SK-N-SH (cell line): ENCODE measurements around the gene SFMBT2. TPM values are rescaled to one million over a fixed set of nuclear protein-coding genes. Genes with fewer than 3 reads are reported as not detected.

Source experiments
- CTCF ChIA-PET: fragments of 300-600, 350-600 bp; formaldehyde crosslinking; extraction: SDS; loops from one replicate; lab custom pipeline; 2021; lab: Yijun Ruan, JAX
- POLR2A ChIA-PET: fragments of 350-600 bp; sonication (Branson Sonifier 250); formaldehyde crosslinking; extraction: SDS; loops from one replicate; lab custom pipeline; 2020; ENCODE audit warnings: antibody characterized with exemption, inconsistent platforms; lab: Yijun Ruan, JAX
- DNase-seq: peaks from one replicate; pipeline ENCODE4 v3.0.0; 2012
- H2AFZ ChIP-seq: fragments of 200-600 bp; sonication (generic); 2 replicates; pipeline ENCODE4 v1.8.1; 2016; ENCODE audit warnings: antibody characterized with exemption, mild to moderate bottlenecking, low read depth
- H3F3A ChIP-seq: fragments of 200-600 bp; sonication (generic); replicated peaks from 2 replicates; pipeline ENCODE3; 2016; ENCODE audit warnings: antibody characterized with exemption, mild to moderate bottlenecking; ENCODE audit not compliant: insufficient read depth
- H3K27ac ChIP-seq, 2 experiments: fragments of 200-500 bp in 1 of 2; fragments of 200-600 bp in 1 of 2; sonication (Bioruptor generic) in 1 of 2; sonication (generic), shearing (Covaris generic) in 1 of 2; 2 replicates each; pipeline versions ENCODE4 v1.5.1 to v1.6.1; 2014 to 2016; ENCODE audit warnings: low read depth in 2 of 2, inconsistent platforms in 1 of 2, low read length in 1 of 2, mild to moderate bottlenecking in 1 of 2, mixed read lengths in 1 of 2
- H3K27me3 ChIP-seq: fragments of 200-600 bp; sonication (generic), shearing (Covaris generic); 2 replicates; pipeline ENCODE4 v1.6.1; 2016; ENCODE audit warnings: mixed run types; ENCODE audit not compliant: insufficient read depth
- H3K36me3 ChIP-seq, 2 experiments: fragments of 200-500 bp in 1 of 2; fragments of 200-600 bp in 1 of 2; sonication (Bioruptor generic) in 1 of 2; sonication (generic) in 1 of 2; replicated peaks in 1 of 2; 2 replicates each; pipeline versions ENCODE3 to v1.5.1; 2014 to 2016; ENCODE audit warnings: low read length in 1 of 2, mild to moderate bottlenecking in 1 of 2; ENCODE audit not compliant: insufficient read depth in 2 of 2, control insufficient read depth in 1 of 2
- H3K4me1 ChIP-seq, 2 experiments: fragments of 200-500 bp in 1 of 2; fragments of 200-600 bp in 1 of 2; sonication (Bioruptor generic) in 1 of 2; sonication (generic), shearing (Covaris generic) in 1 of 2; 2 replicates each; pipeline versions ENCODE4 v1.5.1 to v1.6.1; 2014 to 2016; ENCODE audit warnings: low read depth in 1 of 2, low read length in 1 of 2, mixed run types in 1 of 2; ENCODE audit not compliant: insufficient read depth in 2 of 2, control insufficient read depth in 1 of 2
- H3K4me2 ChIP-seq: fragments of 200-600 bp; sonication (generic), shearing (Covaris generic); 2 replicates; pipeline ENCODE4 v1.6.1; 2017; ENCODE audit warnings: mixed run types
- H3K4me3 ChIP-seq, 2 experiments: fragments of 200-500 bp in 1 of 2; fragments of 200-600 bp in 1 of 2; sonication (Bioruptor generic) in 1 of 2; sonication (generic), shearing (Covaris generic) in 1 of 2; 2 replicates each; pipeline versions ENCODE4 v1.5.1 to v1.8.1; 2014 to 2016; ENCODE audit warnings: low read depth in 2 of 2, inconsistent platforms in 1 of 2, low read length in 1 of 2, mild to moderate bottlenecking in 1 of 2, mixed read lengths in 1 of 2, moderate library complexity in 1 of 2
- H3K79me2 ChIP-seq: fragments of 200-600 bp; sonication (generic); 2 replicates; pipeline ENCODE4 v1.8.1; 2017; ENCODE audit warnings: mild to moderate bottlenecking; ENCODE audit not compliant: insufficient read depth
- H3K9ac ChIP-seq: fragments of 200-600 bp; sonication (generic); 2 replicates; pipeline ENCODE4 v1.6.1; 2017; ENCODE audit warnings: mixed run types
- H3K9me2 ChIP-seq: fragments of 200-600 bp; sonication (generic); 2 replicates; pipeline ENCODE4 v1.6.1; 2017; ENCODE audit warnings: mixed run types
- H3K9me3 ChIP-seq: fragments of 200-600 bp; sonication (generic); 2 replicates; pipeline ENCODE4 v1.6.1; 2017; ENCODE audit warnings: mixed run types, mild to moderate bottlenecking, moderate library complexity
- H4K20me1 ChIP-seq: fragments of 200-600 bp; sonication (generic); 2 replicates; pipeline ENCODE4 v1.6.1; 2017; ENCODE audit warnings: mild to moderate bottlenecking, mixed run types; ENCODE audit not compliant: insufficient read depth
- CHD2 ChIP-seq: fragments of 150-350 bp; IDR thresholded peaks from 2 replicates; pipeline ENCODE4 v1.6.1; 2018; ENCODE audit warnings: low read length; ENCODE audit not compliant: partially characterized antibody
- ELF1 ChIP-seq: IDR thresholded peaks from 2 replicates; pipeline ENCODE4 v1.4.0; 2012
- EP300 ChIP-seq, 2 experiments: IDR thresholded peaks; 2 replicates each; pipeline versions ENCODE4 v1.4.0 to v1.6.1; 2012; ENCODE audit warnings: borderline replicate concordance in 1 of 2, low read depth in 1 of 2, low read length in 1 of 2
- EZH2phosphoT487 ChIP-seq: fragments of 200-600 bp; sonication (generic); IDR thresholded peaks from 2 replicates; pipeline ENCODE4 v1.6.1; 2017; ENCODE audit warnings: low read depth, mixed run types, mild to moderate bottlenecking, antibody characterized with exemption, moderate library complexity, borderline replicate concordance
- GABPA ChIP-seq: IDR thresholded peaks from 2 replicates; pipeline ENCODE4 v1.4.0; 2012; ENCODE audit warnings: low read depth, mild to moderate bottlenecking
- GATA2 ChIP-seq: sonication (generic); formaldehyde crosslinking; IDR thresholded peaks from 2 replicates; pipeline ENCODE4 v1.5.0; 2020; ENCODE audit warnings: mild to moderate bottlenecking, missing genetic modification reagents
- JUND ChIP-seq: IDR thresholded peaks from 2 replicates; pipeline ENCODE4 v1.4.0; 2012
- MXI1 ChIP-seq: IDR thresholded peaks from 2 replicates; pipeline ENCODE4 v1.6.1; 2012; ENCODE audit warnings: mild to moderate bottlenecking, low read depth, low read length, improper control_type of control experiment
- NFIC ChIP-seq: IDR thresholded peaks from 2 replicates; pipeline ENCODE4 v1.4.0; 2012; ENCODE audit warnings: borderline replicate concordance
- NRF1 ChIP-seq: IDR thresholded peaks from 2 replicates; pipeline ENCODE4 v1.6.1; 2012; ENCODE audit warnings: low read depth, mild to moderate bottlenecking, low read length
- RCOR1 ChIP-seq: fragments of 150-350 bp; IDR thresholded peaks from 2 replicates; pipeline ENCODE4 v1.6.1; 2017; ENCODE audit warnings: antibody characterized with exemption, low read length
- RXRA ChIP-seq: IDR thresholded peaks from 2 replicates; pipeline ENCODE4 v1.4.0; 2012; ENCODE audit warnings: low read depth, mild to moderate bottlenecking, borderline replicate concordance
- SIN3A ChIP-seq: IDR thresholded peaks from 2 replicates; pipeline ENCODE4 v1.6.1; 2012; ENCODE audit warnings: low read depth, mild to moderate bottlenecking, low read length, moderate library complexity, borderline replicate concordance
- TAF1 ChIP-seq: IDR thresholded peaks from 2 replicates; pipeline ENCODE4 v1.6.1; 2012; ENCODE audit warnings: low read depth, mild to moderate bottlenecking, low read length, moderate library complexity, borderline replicate concordance
- TCF12 ChIP-seq: IDR thresholded peaks from 2 replicates; pipeline ENCODE4 v1.4.0; 2012
- YY1 ChIP-seq: IDR thresholded peaks from 2 replicates; pipeline ENCODE4 v1.4.0; 2012; ENCODE audit warnings: low read depth, mild to moderate bottlenecking
- WGBS: methylation state at CpG from one replicate; pipeline ENCODE4 v1.1.6; 2017; ENCODE audit warnings: low lambda C conversion rate; 5-methylcytosine and 5-hydroxymethylcytosine counted together
- polyA plus RNA-seq, 3 experiments: library from polyadenylated mRNA; depleted of rRNA; stranded (reverse); fragments of >200 nt; gene quantifications; 2 replicates each; pipeline ENCODE4 v1.2.3, GENCODE V29; 2012
- TF ChIP-seq, protein P1 (sequence below): fragments of 150-350 bp; IDR thresholded peaks from 2 replicates; pipeline ENCODE4 v1.6.1; 2016; ENCODE audit warnings: mild to moderate bottlenecking, low read depth, low read length
- TF ChIP-seq, protein P2 (sequence below): IDR thresholded peaks from 2 replicates; pipeline ENCODE4 v1.4.0; 2012; ENCODE audit warnings: low read depth, borderline replicate concordance
- TF ChIP-seq, protein P3 (sequence below): IDR thresholded peaks from 2 replicates; pipeline ENCODE4 v1.4.0; 2012; ENCODE audit warnings: low read depth, borderline replicate concordance

SFMBT2 gene
- polyA plus RNA-seq, 1 of the 3 experiments (the other 2 are of a cell fraction): 0.20 TPM

DNA sequence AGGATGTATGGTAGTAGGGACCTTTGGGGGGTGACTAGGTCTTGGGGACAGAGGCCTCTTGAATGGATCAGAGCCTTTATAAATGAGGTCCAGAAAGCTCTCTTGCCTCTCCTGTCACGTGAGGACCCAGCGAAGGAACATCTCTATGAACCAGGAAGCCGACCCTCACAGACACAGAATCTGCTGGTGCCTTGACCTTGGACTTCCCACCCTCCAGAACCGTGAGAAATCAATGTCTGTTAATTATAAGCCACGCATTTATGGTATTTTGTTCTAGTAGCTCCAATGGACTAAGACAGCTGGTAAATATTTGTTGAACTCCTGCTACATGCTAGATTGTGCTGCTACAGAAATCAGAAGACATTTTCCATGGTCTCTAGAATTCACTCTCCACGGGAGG is 276.9 kb downstream of the SFMBT2 start:
- H3F3A ChIP-seq: no peaks in the 10 kb centered on the region

DNA sequence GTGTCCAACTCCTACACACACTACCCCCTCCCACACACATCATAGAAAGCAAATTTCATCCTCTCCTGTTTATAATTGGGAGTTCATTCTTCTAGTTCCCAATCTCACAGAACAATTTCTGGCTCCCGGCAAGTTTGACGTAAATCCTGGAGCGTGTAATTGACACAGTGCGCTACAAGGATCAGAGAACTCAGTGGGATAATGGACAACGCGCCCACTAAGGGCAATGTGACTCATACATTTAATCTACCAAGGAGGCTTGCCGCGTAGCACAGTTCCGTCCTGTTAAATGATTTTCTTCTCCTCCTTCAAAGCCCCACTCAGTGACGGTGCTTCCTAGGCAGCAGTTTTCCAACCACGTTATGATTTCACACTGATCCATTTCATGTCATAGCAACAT is 277.6 kb downstream of the SFMBT2 start:
- Histone ChIP-seq H3F3A (no peaks in the 10 kb centered on the region), H2AFZ (no peak overlapping the region), H3K79me2 (no peaks in the 10 kb centered on the region), H3K9me2 (no peaks in the 10 kb centered on the region), H3K36me3 (no peaks in the 10 kb centered on the region), H3K4me2 (no peak overlapping the region), H3K4me3 (no peak overlapping the region), H3K9ac (no peak overlapping the region), H3K9me3 (no peaks in the 10 kb centered on the region), H3K27me3 (no peaks in the 10 kb centered on the region), H3K4me1 (no peaks in the 10 kb centered on the region), H4K20me1 (no peaks in the 10 kb centered on the region), H3K27ac (no peak overlapping the region)
- TF ChIP-seq TAF1 (no peak), RCOR1 (no peak), RXRA (no peak), GATA2 (CRISPR knock-in tag) (no peak), MXI1 (no peak), TCF12 (no peak)
- CTCF ChIA-PET: interaction anchor here (2.7 to 4.1 kb wide), 2 partner anchors 12 kb away, joined by 13 to 27 read pairs; no protein-coding TSS in a partner anchor
- DNase-seq: no peak
- POLR2A ChIA-PET: no interaction called here
- WGBS: 36% methylated on average over 11 of the region's 11 CpGs

More for the DNA sequence above, 276.9 kb downstream of the SFMBT2 start:
- H3K36me3 ChIP-seq: no peaks in the 10 kb centered on the region
- CTCF ChIA-PET: interaction anchor here (1.1 to 4.1 kb wide), 2 partner anchors 12 to 41 kb away, joined by 3 to 27 read pairs; no protein-coding TSS in a partner anchor
- no peak for TF ChIP-seq CHD2
- no peak for TF ChIP-seq JUND
- TF ChIP-seq, protein P1, sequence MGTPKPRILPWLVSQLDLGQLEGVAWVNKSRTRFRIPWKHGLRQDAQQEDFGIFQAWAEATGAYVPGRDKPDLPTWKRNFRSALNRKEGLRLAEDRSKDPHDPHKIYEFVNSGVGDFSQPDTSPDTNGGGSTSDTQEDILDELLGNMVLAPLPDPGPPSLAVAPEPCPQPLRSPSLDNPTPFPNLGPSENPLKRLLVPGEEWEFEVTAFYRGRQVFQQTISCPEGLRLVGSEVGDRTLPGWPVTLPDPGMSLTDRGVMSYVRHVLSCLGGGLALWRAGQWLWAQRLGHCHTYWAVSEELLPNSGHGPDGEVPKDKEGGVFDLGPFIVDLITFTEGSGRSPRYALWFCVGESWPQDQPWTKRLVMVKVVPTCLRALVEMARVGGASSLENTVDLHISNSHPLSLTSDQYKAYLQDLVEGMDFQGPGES: no peak
- no peak for TF ChIP-seq NFIC
- no peak for TF ChIP-seq TCF12
- TF ChIP-seq EP300 (IDR thresholded peaks at IDR 0.05; ENCODE audit: borderline replicate concordance in 1 of 2, low read depth in 1 of 2, low read length in 1 of 2): no peak
- TF ChIP-seq YY1: no peak
- TF ChIP-seq GABPA: no peak
- TF ChIP-seq RXRA: no peak
- no peak for TF ChIP-seq MXI1
- no peak for TF ChIP-seq ELF1
- TF ChIP-seq, protein P2, sequence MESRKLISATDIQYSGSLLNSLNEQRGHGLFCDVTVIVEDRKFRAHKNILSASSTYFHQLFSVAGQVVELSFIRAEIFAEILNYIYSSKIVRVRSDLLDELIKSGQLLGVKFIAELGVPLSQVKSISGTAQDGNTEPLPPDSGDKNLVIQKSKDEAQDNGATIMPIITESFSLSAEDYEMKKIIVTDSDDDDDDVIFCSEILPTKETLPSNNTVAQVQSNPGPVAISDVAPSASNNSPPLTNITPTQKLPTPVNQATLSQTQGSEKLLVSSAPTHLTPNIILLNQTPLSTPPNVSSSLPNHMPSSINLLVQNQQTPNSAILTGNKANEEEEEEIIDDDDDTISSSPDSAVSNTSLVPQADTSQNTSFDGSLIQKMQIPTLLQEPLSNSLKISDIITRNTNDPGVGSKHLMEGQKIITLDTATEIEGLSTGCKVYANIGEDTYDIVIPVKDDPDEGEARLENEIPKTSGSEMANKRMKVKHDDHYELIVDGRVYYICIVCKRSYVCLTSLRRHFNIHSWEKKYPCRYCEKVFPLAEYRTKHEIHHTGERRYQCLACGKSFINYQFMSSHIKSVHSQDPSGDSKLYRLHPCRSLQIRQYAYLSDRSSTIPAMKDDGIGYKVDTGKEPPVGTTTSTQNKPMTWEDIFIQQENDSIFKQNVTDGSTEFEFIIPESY: no peak
- TF ChIP-seq GATA2 (CRISPR knock-in tag): no peak
- no peak for TF ChIP-seq NRF1
- TF ChIP-seq, protein P3, sequence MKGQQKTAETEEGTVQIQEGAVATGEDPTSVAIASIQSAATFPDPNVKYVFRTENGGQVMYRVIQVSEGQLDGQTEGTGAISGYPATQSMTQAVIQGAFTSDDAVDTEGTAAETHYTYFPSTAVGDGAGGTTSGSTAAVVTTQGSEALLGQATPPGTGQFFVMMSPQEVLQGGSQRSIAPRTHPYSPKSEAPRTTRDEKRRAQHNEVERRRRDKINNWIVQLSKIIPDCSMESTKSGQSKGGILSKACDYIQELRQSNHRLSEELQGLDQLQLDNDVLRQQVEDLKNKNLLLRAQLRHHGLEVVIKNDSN: no peak
- TF ChIP-seq SIN3A: no peak
- no peak for TF ChIP-seq EZH2phosphoT487
- TF ChIP-seq, all 33 proteins: peak for 0
- no peak overlapping the region for H2AFZ ChIP-seq
- H3K4me3 ChIP-seq: no peak overlapping the region
- WGBS: 12% methylated on average over 6 of the region's 6 CpGs
- H3K4me1 ChIP-seq: no peaks in the 10 kb centered on the region
- DNase-seq: no peak
- H4K20me1 ChIP-seq: no peaks in the 10 kb centered on the region
- H3K9me2 ChIP-seq: no peaks in the 10 kb centered on the region
- no peak overlapping the region for H3K4me2 ChIP-seq
- H3K9me3 ChIP-seq: no peaks in the 10 kb centered on the region
- H3K9ac ChIP-seq: no peak overlapping the region
- no peaks in the 10 kb centered on the region for H3K27me3 ChIP-seq
- H3K79me2 ChIP-seq: no peaks in the 10 kb centered on the region
- no peak overlapping the region for H3K27ac ChIP-seq
- POLR2A ChIA-PET: no interaction called here
